Activated gamma-delta T cell treated with anti-CD3 and anti-CD28 coated beads, Interleukin-2, amount 50 U/mL, for 16 hours (primary cell): ENCODE measurements around the gene NAPB.
"Not testable (repeated sequence)": the region's sequence is repeated elsewhere in the genome, so short reads cannot be mapped to it uniquely, and the experiment has no call there.

Experiments used
- DNase-seq: peaks from one replicate; pipeline ENCODE4 v3.0.0-alpha.2; 2020; ENCODE audit warnings: low read depth

NAPB gene

DNA sequence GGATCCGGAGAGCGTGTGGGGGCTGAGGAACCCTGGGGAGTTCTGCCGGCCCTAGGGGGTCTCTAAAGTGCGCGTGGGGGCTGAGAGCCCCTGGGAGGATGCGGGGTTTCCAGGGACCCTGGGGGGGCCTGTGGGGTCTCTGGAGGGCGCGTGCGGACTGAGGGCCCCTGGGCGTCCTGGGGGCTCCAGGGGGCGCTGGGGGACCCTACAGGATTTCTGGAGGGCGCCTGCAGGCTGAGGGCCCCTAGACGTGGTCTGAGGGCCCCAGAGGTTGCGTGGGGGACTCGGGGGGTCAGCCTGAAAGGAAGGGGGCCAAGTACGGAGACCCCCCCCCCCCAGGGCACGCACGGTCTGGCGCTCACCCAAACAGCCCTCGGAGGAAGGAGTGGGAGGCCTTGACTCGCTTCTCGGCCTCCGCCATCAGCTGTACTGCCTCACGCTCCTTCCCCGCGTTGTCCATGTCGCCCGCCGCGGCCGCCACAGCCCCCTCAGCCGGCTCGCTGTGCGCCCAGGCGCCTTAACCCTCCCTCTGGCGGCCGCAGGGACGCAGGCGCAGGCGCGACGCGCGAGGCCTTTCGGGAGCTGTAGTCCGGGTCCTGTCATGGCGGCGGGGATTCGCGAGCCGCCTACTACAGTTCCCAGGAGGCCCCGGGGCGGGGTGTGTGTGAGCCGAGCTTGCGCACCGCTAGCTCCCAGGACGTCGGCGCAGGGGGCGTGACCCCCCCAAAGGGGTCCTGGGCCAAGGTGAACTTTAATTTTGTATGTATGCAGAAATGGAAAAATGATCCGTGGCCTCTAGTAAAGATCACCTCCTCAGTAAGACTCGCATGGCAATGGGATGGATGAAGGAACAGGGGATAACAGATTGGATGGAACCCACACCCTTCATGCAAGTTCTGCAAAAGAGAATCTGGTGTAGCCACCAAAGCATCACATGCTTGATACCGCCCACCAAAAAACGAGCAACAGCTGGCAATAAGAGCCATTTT is at the start of gene NAPB:
NAPB (minus strand) TSS at position 546 of the 989 bp plus-strand sequence; CDS start at position 460, 86 bp downstream.
- DNase-seq: peak; percentile 87

DNA sequence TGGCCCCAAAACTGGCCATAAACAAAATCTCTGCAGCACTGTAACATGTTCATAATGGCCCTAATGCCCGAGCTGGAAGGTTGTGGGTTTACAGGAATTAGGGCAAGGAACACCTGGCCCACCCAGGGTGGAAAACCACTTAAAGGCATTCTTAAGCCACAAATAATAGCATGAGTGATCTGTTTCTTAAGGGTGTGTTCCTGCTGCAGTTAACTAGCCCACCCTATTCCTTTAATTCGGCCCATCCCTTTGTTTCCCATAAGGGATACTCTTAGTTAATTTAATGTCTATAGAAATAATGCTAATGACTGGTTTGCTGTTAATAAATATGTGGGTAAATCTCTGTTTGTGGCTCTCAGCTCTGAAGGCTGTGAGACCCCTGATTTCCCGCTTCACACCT is 45.7 kb upstream of the NAPB start:
- not testable (repeated sequence) for DNase-seq

DNA sequence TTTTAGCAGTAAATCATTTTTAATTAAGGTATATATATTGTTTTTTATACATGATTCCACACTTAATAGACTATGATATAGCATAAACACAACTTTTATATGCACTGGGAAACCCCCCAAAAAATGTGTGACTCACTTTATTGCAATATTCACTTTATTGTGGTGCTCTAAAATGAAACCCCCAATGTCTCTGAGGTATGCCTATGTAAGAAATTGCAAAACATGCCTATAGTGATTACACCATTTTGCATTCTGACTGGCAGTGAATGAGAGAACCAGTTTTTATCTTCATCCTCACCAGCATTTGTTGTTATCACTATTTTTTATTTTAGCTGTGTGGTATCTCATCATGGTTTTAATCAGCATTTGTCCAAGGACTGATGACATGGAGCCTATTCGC is 39.9 kb upstream of the NAPB start:
- no peak for DNase-seq

DNA sequence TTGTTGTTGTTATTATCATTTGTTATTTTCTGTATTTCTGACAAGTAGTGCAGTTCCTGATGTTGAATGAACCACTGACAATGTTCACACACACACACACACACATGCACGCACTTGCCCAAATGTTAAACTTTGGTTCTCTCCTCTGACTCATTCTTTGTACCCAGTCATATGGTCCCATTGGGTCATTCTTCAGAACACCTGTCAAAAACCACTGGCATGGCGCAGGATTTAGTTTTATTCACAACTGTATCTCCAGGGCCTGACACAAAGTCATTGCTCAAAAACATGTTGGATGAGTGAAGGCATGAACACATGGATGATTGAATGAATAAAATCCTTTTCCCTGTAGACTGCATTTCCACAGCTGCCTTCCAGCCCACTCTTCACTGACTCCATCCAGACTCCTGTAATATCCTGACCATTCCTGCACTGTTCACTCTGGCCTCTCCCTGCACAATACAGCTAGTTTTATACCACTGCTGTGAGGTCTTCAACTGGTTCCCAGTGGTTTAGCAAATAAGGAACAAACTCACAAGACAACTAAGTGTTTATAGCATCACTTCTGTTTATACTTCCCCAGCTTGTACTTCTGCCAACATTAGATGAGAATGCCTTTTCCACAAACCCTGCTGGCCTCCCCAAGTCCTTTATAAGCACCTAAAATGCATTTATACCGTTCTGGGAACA is 38.3 kb upstream of the NAPB start:
- DNase-seq: no peak

DNA sequence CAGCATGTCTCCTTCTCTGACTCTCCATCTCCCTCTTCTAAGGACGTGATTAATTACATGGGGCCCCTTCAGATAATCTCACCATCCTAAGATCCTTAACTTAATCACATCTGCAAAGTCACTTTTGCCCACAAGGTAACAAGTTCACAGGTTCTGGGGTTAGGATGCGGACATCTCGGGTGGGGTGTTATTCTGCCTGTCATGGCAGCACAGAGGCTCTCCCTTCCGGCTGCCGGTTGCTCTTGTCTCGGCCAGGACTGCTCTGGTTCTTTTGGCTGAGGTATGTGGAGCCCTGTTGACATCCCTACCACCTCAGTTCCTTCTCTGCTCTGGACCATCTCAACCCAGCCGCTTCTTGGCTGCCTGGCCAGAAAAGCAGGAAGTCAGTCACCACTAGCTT is 35.6 kb upstream of the NAPB start:
- no peak for DNase-seq

DNA sequence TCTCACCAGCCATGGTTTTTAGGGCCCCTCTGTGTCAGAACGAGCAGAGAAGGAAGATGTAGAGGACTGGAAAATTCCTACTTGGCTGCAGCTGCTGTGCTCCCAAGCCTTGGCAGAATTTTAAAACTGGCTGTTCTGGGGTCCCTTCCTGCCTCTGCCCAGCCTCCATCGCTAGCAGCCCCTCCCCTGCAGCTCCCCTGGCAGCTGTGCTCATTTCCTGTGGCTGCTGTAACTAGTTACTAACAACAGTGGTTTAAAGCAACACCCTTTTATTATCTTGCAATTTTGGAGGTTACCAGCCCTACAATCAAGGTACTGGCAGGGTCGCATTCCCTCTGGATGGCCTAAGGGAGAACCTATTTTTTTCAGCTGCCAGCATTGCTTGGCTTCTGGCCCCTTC is 35.1 kb upstream of the NAPB start:
- DNase-seq: no peak

DNA sequence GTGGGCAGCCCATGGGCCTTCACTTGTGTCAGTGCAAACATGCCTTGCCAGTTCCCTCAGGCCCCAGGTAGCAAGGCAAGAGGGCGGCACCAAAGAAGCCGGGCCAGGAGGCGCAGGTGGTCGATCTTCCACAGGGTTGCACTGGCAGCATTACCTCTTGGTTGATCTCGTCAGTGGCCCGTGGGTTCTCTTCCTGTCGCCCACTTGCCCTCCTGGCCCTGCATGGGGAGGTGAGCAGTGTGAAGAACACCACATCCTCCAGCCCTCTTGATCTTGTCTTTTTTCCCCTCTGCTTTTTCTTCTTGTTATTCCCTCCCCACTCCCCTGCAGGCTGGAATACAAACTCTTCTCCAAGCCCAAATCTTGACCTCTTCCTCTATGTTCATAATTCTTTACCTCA is 34.4 kb upstream of the NAPB start:
- DNase-seq: no peak

DNA sequence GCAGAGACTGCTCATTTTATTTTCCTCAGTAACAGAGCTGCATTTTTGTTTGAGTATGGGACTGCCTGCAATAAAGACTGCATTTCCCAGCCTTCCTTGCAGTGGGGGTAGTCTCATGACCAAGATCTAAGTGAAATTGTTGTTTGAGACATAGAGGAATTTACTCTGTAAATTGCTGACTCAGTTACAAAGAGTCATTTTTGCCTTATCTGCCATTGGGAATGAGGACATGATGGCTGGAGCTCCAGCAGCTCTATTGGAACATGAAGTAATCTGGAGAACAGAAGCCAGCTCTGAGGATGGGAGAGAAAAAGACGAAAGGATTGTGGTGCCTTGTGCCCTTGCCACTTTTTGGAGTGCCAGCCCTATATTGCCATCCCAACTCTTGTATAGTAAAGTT is 33.5 kb upstream of the NAPB start:
- no peak for DNase-seq

DNA sequence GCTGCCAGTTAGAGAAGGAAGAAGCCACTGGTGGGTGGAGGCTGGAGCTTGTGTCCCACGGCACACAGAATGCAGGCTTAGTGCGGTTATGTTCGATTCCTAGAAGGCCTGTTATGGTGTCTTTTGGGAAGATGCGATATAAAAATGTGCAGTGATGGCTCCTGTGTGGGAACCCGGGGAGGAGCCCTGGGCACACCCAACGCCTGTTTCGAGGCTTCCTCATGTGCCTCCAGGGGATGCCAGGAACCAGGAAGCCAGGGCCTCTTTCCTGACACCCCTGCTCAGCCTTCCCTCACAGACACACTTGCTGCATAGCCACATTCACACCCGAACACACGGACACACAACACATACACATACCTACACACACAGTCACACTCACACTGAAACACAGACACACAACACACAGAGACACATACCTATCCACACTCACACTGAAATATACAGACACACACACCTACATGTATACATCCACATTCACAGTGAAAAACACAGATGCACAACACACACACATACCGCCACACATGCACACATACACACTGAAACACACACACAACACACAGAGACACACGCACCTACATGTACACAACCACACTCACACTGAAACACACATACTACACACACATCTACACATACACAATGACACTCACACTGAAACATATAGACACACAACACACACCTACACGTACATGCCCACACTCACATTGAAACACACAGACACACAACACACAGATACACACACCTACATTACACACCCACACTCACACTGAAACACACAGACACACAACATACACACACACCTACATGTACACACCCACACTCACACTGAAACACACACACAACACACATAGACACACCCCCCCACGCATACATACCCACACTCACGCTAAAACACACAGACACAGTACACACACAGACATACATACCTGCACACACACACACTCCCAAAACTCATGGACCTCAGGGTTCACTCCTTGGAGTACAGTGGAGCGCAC is 32.6 kb upstream of the NAPB start:
- no peak for DNase-seq

DNA sequence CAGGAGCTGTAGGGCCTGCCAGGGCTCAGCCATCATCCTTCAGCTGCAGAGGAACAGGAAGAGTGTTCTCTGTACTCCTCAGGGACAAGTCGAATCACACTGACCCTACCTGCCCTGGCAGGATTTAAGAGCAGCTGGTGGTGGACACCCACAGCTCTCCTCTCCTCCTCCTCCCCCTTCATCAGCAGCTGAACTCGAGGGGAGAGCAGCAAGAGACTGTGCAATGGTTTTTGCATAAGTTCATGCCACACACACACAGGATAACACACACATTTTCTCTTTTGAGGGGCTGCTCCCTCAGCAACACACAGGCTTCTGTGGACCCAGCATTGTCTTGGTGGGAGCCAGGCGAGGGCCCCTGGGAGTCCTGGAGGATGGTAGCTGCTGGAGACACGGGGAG is 31.5 kb upstream of the NAPB start, which contains the start of gene CST11:
CST11 (minus strand) TSS at position 101 of the 400 bp plus-strand sequence; CDS start at position 36, 65 bp downstream.
- DNase-seq: no peak

DNA sequence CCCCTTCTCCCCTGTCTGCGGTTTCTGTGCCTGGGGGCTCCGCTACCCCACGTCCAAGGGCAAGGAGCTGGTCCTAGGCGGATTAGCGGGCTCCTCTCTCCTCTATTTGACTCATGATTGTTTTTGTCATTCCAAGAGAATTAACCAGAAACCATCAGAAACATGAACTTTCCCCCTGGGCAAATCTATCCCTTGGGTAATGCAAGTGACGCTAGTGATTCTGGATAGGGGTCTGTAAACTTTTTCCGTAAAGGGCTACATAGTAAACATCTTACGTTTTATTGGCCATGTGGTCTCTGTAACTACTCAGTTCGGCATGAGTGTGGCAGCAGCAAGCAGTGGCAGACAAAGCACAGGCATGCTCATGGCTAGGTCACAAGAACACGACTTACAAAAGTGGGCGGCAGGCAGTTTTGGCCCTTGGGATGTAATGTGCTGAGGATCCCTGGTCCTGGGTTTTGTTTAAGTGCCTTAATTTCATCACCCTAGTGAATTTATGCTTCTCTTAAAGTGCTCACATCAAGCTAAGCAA is 30.7 kb upstream of the NAPB start:
- DNase-seq: no peak

DNA sequence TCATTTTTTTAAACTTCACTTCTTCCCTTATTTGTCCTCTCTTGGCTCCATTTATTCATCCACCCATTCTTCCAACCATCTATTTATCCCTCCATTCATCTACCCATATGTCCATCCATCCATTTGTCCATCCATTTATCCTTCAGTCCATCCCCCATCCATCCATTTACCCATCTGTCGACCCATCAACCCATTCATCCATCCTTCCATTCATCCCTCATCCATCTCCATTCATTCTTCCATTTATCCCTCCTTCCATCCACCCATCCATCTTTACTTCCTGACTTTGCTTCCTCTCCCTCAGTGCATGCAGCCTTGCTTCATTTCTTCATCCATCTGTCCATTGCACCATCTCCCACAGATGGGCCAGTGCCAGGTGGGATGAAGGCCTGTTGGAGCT is 29.6 kb upstream of the NAPB start:
- no peak for DNase-seq

DNA sequence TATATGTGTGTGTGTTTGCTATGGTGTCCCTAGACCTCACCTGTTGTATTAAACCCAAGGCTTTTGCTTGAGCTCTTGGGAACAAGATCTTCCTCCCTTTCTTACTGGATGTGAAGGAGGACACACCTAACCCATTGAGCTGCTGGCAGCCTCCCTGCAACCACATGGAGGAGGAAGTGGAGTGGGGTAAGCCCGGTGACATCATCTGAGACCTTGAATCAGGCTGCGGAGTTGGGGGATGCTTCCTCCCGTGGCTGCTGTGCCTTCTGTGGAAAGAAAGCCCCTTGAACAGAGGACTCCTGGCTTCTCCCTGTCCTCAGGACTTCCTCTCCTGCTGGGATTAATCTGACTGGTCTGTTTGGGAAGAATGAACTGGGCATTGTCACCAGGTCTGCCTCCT is 28.1 kb upstream of the NAPB start:
- no peak for DNase-seq

DNA sequence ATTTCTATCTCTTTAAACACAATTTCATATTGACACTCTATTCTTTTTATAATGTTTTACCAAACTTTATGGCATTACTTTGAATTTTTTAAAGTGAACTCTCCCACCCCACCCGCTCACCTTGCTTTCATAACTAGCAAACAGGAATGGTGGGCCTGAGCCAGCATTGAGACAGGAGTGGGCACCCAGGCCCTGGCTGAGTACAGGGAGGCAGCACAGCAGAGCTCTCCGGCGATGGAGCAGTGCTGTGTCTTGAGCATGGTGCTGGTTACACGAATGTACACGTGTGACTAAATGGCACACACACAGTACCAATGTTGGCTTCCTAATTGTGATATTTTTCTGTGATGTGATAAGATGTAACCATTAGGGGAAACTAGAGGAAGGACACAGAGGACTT is 26.9 kb upstream of the NAPB start:
- DNase-seq: no peak

DNA sequence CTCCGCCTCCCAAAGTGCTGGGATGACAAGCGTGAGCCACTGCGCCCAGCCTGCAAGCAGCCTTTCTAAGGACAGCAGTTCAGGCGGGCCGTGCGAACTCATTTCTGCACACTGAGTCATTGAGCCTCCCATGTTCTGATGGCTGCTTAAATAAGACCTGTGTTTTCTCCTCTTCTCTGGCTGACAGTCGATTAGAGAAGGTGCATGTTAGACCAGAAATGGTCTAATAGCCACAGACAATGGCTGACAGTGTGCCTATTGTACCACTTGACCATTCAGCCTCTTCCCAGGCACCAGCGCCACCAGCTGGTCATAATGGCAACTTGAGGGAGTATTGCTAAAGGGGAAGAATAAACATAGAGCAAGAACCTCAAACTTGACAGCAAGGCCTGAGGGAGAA is 25.2 kb upstream of the NAPB start:
- no peak for DNase-seq

DNA sequence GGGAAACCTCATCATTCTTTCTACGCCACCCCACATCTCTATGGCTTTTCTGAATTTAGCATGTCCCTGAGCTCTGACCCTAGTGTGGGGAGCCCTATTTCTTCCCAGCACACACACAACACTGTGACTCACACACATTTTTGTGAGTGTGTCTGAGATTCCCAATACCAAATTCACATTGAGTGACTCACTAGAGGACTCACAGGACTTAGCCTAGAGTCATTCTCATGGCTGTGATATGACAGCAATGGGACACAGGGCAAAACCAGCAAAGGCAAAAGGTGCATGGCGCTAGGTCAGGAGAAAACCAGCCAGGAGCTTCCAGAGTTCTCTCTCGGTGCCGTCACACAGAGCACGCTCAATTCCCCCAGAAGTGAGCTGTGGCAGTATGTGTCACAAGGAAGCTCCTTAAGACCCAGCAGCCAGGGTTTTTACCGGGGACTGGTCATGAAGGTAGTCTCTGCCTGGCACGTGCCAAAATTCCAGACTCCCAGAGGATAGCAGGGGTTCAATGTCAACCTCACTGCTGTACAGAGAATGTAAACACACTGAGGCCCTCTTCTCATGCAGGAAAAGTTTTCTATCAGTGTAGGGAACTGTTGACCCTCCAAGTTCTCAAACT is 24.4 kb upstream of the NAPB start:
- DNase-seq: no peak

DNA sequence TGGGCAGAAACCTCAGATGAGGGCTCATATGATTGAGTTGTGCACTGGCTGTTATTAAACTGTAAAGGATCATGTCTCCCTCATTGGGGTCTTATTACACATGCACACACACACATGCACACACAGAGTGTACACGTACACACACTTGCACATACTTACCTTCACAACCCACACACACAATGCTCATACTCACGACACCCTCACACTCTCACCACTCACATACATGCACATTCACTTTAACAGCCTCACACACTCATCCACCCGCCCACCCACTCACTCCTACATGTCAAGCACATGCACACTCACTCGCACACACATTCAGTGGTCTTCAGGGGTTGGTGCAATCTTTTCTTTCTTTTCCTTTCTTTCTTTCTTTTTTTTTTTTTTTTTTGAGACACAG is 23.6 kb upstream of the NAPB start:
- DNase-seq: no peak

DNA sequence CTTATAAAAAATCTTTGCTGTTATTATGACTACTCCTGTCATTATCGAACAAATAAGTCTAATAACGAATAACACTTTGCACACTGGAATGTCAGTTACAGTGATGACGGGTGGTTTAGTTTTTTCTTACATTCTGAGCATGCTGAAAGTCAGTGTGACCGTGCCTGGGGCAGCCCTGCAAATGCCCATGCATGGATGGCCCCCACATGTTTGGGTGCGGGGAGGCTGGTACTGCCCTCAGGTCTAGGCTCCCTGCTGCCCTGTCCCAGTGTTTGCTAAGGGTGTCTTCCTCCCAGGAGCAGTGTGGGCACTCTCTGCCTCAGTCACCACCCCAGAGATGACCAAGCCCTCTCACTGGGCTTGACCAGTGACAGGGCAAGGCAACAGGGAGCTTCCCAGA is 21.1 kb upstream of the NAPB start:
- no peak for DNase-seq

DNA sequence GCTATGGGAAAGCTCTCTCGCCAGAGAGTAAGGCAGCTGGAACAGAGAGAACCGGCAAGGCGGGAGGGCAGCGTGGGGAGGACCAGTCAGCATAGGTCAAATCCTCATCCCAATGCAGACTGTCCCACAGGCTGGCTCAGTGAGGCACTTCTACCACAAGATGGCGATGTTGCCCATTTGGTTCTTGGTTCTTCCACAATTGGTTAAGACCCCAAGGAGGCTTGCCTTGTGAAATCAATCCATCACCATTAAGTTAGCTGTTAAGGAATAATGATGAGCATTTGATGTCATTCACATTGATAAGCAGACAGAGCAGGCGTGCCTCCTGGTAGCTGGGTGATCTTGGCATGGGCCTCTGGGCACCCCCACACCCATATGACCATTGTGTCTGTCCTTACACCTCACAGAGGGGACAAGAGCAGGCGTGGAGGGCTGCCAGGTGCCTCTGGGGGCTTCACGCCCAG is 20.6 kb upstream of the NAPB start:
- DNase-seq: peak; percentile 46

DNA sequence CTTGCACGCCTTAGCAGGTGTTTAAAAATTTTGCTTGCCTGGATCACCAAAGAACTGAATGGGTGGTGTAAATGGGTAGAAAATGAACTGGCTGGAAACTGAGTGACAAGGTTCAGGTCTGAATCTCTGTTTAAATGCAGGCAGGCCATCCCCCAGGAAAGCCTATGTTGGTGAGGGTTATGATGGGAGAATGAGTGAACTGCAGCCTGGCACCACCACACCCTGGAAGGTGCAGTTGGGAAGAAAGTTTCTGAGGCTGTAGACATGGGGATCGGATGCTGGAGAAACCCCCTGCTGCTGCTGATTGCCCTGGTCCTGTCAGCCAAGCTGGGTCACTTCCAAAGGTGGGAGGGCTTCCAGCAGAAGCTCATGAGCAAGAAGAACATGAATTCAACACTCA is 18.7 kb upstream of the NAPB start:
- DNase-seq: no peak

DNA sequence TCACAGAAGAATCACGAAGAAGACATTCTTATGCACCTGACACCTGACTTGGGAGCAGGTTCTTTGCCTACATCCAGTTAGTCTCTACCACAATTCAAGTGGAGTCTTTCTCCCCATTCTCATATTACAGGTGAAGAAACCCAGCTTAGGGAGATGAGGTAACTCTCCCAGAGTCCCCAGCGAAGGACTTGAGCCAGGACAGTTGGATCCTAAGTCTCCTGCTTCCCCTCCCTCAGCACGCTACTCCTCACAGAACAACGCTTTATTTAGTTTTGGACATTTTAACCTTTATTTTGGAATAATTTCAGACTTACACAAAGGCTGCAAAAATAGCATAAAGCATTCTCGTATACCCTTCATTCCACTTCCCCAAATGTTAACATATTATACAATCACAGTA is 17.4 kb upstream of the NAPB start:
- no peak for DNase-seq
